Gastrocnemius medialis (tissue), 4 donors: ENCODE results near the gene DMRT1. TPM values are rescaled to one million over a fixed set of nuclear protein-coding genes. Genes with fewer than 3 reads are reported as not detected.
"Not testable (repeated sequence)": the region's sequence is repeated elsewhere in the genome, so short reads cannot be mapped to it uniquely, and the experiment has no call there.

Experiments
- ATAC-seq, 2 donors: fragments of 150-250 bp; one replicate each; pipeline ENCODE4 v1.9.1; 2016
- DNase-seq, 2 donors: peaks; one replicate each; pipeline ENCODE4 v3.0.0-alpha.2; 2019
- H3K27ac ChIP-seq, 4 donors: fragments of 200-600 bp; sonication (generic); 1 replicate in 1 of 4; 2 replicates in 3 of 4; pipeline ENCODE4 v1.5.1; 2016 to 2018; ENCODE audit warnings: mild to moderate bottlenecking in 2 of 4, moderate library complexity in 1 of 4
- H3K27me3 ChIP-seq, 3 donors: fragments of 200-600 bp; sonication (generic) in 2 of 3; 1 replicate in 1 of 3; 2 replicates in 2 of 3; pipeline versions ENCODE4 v1.5.1 to v1.6.0; 2016 to 2019; ENCODE audit warnings: mild to moderate bottlenecking in 1 of 3, moderate library complexity in 1 of 3
- H3K36me3 ChIP-seq, 2 donors: fragments of 200-600 bp; sonication (generic) in 1 of 2; one replicate each; pipeline ENCODE4 v1.5.1; 2017 to 2018
- H3K4me1 ChIP-seq, 2 donors: fragments of 200-600 bp; sonication (generic) in 1 of 2; one replicate each; pipeline ENCODE4 v1.5.1; 2016 to 2017; ENCODE audit warnings: mild to moderate bottlenecking in 2 of 2
- H3K4me3 ChIP-seq, 4 donors: fragments of 200-600 bp; sonication (generic) in 3 of 4; 1 replicate in 1 of 4; 2 replicates in 3 of 4; pipeline ENCODE4 v1.5.1; 2016 to 2019; ENCODE audit warnings: mild to moderate bottlenecking in 2 of 4
- H3K9me3 ChIP-seq, 3 donors: fragments of 200-600 bp; sonication (generic) in 2 of 3; 1 replicate in 1 of 3; 2 replicates in 2 of 3; pipeline ENCODE4 v1.5.1; 2016 to 2019
- POLR2A ChIP-seq, 2 donors: fragments of 450-650 bp; IDR thresholded peaks; one replicate each; pipeline ENCODE4 v1.6.1; 2017; ENCODE audit warnings: antibody characterized with exemption in 2 of 2, mild to moderate bottlenecking in 2 of 2, moderate library complexity in 2 of 2
- in situ Hi-C, 4 donors: fragments of 200-750 bp; cut with MboI; loops; one replicate each; pipeline versions ENCODE4 v1.15.0 to v1.8.0; 2017; ENCODE audit warnings: low sequenced_read_pairs in 4 of 4
- intact Hi-C: fragments of 100-400 bp; cut with DNase I; formaldehyde crosslinking; loops from one replicate; pipeline ENCODE4 v1.15.1; 2023; ENCODE audit warnings: low total_unique reads
- total RNA-seq, 4 donors: library from RNA; depleted of rRNA; stranded (reverse); fragments of >200 nt; gene quantifications; one replicate each; pipeline versions ENCODE4 v1.1.0 to v1.2.3, GENCODE V29; 2016
- TF ChIP-seq, protein P1 (sequence below), 5 experiments: fragments of 450-650 bp in 3 of 5; fragments of 200-600 bp in 2 of 5; sonication (generic) in 2 of 5; IDR thresholded peaks in 4 of 5; conservative IDR thresholded peaks in 1 of 5; 1 replicate in 4 of 5; 2 replicates in 1 of 5; pipeline ENCODE4 v1.5.1; 2016 to 2019; ENCODE audit warnings: antibody characterized with exemption in 5 of 5, mild to moderate bottlenecking in 3 of 5, moderate library complexity in 3 of 5

DMRT1 gene
- total RNA-seq, 4 donors from 2014 or later: 0.91 TPM; not detected in 3

DNA sequence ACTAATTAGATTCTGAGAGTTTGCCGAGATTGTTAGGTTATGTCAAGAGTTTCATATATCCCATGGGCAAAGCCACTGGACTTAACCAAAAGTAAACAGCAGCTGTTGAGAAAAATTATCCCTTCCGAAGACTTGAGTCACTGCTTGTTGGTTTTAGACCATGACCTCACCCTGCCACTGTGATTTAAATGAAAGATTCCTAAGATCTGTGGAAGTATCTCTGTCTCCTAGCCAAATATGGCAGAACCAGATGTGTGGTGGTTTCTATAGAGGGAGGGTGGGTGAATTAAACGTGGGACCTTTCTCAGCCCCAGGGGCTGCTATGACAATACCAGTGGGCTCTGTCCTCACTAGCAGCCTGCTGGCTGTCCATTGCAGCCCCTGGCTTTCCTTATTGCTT, 154.3 kb downstream of the DMRT1 start:
- H3K36me3 ChIP-seq: no peaks in the 10 kb centered on the region
- no peak for TF ChIP-seq POLR2A (IDR thresholded peaks at IDR 0.05)
- TF ChIP-seq, protein P1, sequence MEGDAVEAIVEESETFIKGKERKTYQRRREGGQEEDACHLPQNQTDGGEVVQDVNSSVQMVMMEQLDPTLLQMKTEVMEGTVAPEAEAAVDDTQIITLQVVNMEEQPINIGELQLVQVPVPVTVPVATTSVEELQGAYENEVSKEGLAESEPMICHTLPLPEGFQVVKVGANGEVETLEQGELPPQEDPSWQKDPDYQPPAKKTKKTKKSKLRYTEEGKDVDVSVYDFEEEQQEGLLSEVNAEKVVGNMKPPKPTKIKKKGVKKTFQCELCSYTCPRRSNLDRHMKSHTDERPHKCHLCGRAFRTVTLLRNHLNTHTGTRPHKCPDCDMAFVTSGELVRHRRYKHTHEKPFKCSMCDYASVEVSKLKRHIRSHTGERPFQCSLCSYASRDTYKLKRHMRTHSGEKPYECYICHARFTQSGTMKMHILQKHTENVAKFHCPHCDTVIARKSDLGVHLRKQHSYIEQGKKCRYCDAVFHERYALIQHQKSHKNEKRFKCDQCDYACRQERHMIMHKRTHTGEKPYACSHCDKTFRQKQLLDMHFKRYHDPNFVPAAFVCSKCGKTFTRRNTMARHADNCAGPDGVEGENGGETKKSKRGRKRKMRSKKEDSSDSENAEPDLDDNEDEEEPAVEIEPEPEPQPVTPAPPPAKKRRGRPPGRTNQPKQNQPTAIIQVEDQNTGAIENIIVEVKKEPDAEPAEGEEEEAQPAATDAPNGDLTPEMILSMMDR (IDR thresholded peaks at IDR 0.05 in 4 of 5, conservative IDR thresholded peaks at IDR 0.05 in 1 of 5): no peak
- peak overlapping the region in 2 of 4 donors; percentile 43 to 58 for H3K27ac ChIP-seq
- in situ Hi-C loops: no loop called here
- no peaks in the 10 kb centered on the region for H3K9me3 ChIP-seq
- peak in 1 of 2 donors; percentile 56 for ATAC-seq
- peaks cover 0 to 3% of the 10 kb centered on the region in 2 donors for H3K4me1 ChIP-seq
- intact Hi-C loops: no loop called here
- H3K27me3 ChIP-seq: peaks cover 0 to 5% (median 0%) of the 10 kb centered on the region in 3 donors
- H3K4me3 ChIP-seq: no peak overlapping the region
- no peak for DNase-seq

DNA sequence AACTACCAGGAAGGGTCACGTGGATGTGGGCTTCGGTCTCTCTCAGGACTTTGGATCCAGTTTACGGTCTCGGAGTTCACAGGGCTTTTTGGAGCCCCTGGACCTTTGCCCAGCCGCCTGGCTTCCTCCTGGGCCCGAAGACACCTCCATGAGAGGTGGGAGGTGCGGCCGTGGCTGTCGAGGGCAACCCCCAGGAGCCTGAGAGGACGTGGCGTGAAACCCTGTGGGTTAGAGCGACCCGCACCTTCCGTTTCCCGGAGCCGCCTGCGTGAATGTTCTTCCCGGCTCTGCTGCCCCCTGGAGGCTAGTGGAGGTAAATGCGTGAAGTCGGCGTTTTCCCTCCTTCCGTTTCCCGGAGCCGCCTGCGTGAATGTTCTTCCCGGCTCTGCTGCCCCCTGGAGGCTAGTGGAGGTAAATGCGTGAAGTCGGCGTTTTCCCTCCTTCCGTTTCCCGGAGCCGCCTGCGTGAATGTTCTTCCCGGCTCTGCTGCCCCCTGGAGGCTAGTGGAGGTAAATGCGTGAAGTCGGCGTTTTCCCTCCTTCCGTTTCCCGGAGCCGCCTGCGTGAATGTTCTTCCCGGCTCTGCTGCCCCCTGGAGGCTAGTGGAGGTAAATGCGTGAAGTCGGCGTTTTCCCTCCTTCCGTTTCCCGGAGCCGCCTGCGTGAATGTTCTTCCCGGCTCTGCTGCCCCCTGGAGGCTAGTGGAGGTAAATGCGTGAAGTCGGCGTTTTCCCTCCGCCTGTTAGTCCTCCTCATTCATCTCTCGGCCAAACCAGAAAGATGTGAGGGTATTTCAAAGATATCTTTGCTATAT, 157.0 kb downstream of the DMRT1 start:
- in situ Hi-C loops: not testable (repeated sequence)

DNA sequence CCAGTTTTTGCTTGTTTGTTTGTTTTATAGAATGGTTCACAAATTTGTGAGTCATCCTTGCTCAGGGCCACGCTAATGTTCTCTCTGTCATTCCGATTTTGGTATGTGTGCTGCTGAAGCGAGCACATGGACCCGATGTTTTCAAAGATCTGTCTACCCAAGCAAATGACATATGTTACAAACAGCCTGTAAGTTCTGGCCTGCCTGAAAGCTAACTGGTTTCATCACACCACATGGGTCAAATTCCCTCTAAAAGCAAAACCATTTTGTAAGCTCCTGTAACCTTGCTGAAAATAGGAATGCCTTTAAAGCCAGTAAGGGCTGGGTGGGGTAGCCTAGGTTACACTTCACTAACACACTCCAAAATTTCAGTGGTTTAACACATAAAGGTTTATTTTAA, 160.3 kb downstream of the DMRT1 start:
- in situ Hi-C loops: loop anchor here (10.0 to 25.0 kb wide), 3 partner anchors 107 to 390 kb away; no protein-coding TSS in a partner anchor
- no peaks in the 10 kb centered on the region for H3K9me3 ChIP-seq
- H3K27ac ChIP-seq: no peak overlapping the region
- H3K4me1 ChIP-seq: peaks cover 0 to 3% of the 10 kb centered on the region in 2 donors
- no peaks in the 10 kb centered on the region for H3K27me3 ChIP-seq
- intact Hi-C loops: loop anchor here (10.0 kb wide), 1 partner anchor 387 kb away; no protein-coding TSS in a partner anchor
- no peak overlapping the region for H3K4me3 ChIP-seq
- DNase-seq: no peak
- no peaks in the 10 kb centered on the region for H3K36me3 ChIP-seq
- peak; percentile 42 to 53 for ATAC-seq
- TF ChIP-seq POLR2A (IDR thresholded peaks at IDR 0.05): no peak
- TF ChIP-seq, protein P1 (IDR thresholded peaks at IDR 0.05 in 4 of 5, conservative IDR thresholded peaks at IDR 0.05 in 1 of 5): no peak

More for the DNA sequence above, 157.0 kb downstream of the DMRT1 start:
- ATAC-seq, H3K4me3 ChIP-seq, H3K4me1 ChIP-seq, H3K36me3 ChIP-seq, H3K27ac ChIP-seq, intact Hi-C loops, H3K27me3 ChIP-seq, H3K9me3 ChIP-seq, DNase-seq: not testable (repeated sequence)
- TF ChIP-seq, protein P1 (IDR thresholded peaks at IDR 0.05 in 4 of 5, conservative IDR thresholded peaks at IDR 0.05 in 1 of 5): peak in 1 of 5 experiments; percentile 47

DNA sequence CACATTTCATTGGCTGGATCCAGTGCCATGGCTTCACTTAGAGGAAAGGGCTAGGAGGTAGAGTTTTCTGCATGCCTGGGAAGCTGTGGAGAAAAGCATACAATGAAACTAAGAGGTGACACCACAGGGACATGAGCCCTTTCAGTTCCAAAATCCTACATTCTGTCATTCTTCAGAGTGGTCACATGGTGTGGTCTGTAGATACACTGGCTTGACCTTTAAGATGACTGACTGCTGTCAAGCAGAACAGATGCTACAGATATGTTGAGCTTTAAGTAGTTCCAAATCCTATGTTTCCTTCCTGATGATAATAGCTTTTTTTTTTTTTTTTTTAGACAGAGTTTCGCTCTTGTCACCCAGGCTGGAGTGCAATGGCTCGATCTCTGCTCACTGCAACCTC, 161.2 kb downstream of the DMRT1 start:
- in situ Hi-C loops (loop anchor here (10.0 to 25.0 kb wide), 3 partner anchors 108 to 390 kb away; no protein-coding TSS in a partner anchor), intact Hi-C loops (loop anchor here (10.0 kb wide), 1 partner anchor 388 kb away; no protein-coding TSS in a partner anchor)
- Histone ChIP-seq H3K27me3 (no peaks in the 10 kb centered on the region), H3K9me3 (no peaks in the 10 kb centered on the region), H3K4me3 (no peak overlapping the region), H3K36me3 (no peaks in the 10 kb centered on the region), H3K27ac (no peak overlapping the region), H3K4me1 (peaks cover 0 to 3% of the 10 kb centered on the region in 2 donors)
- TF ChIP-seq POLR2A (IDR thresholded peaks at IDR 0.05): no peak
- TF ChIP-seq, protein P1 (IDR thresholded peaks at IDR 0.05 in 4 of 5, conservative IDR thresholded peaks at IDR 0.05 in 1 of 5): no peak
- DNase-seq (no peak), ATAC-seq (no peak)
